Measurements from ENCODE around the gene PITPNC1. TPM values are rescaled to one million over a fixed set of nuclear protein-coding genes. Genes with fewer than 3 reads are reported as not detected.
A peak's percentile ranks its signal among the peaks of the same experiment; 100 is the strongest.

The PITPNC1 gene
- total RNA-seq, 4 donors from 2014 or later: 2.3 to 8.6 (median 4.3) TPM

GRCh38 chr17:67711916-67712315 lies 334.8 kb downstream of the PITPNC1 start:
- no peak for TF ChIP-seq POLR2A (IDR thresholded peaks at IDR 0.05)
- no peak for TF ChIP-seq CTCF (IDR thresholded peaks at IDR 0.05 in 4 of 5, conservative IDR thresholded peaks at IDR 0.05 in 1 of 5)
- in situ Hi-C loops (cut with MboI; ENCODE audit: low sequenced_read_pairs in 4 of 4): loop anchor here in 1 of 4 donors (10.0 kb wide), 1 partner anchor 113 kb away; the partner anchor contains the start of gene BPTF
- Histone ChIP-seq H3K27ac (no peak overlapping the region), H3K9me3 (no peaks in the 10 kb centered on the region), H3K27me3 (no peaks in the 10 kb centered on the region), H3K4me1 (peaks cover under 1% of the 10 kb centered on the region in 2 donors), H3K36me3 (no peaks in the 10 kb centered on the region), H3K4me3 (no peak overlapping the region)
- intact Hi-C loops (cut with DNase I; ENCODE audit: low total_unique reads): loop anchor here (10.0 kb wide), 1 partner anchor 323 kb away; the partner anchor contains the start of gene KPNA2
- no peak for ATAC-seq
- no peak for DNase-seq

- Histone ChIP-seq H3K9me3 (no peaks in the 10 kb centered on the region), H3K4me3 (no peak overlapping the region), H3K4me1 (peaks cover 4 to 5% of the 10 kb centered on the region in 2 donors), H3K27ac (no peak overlapping the region), H3K36me3 (no peaks in the 10 kb centered on the region), H3K27me3 (no peaks in the 10 kb centered on the region)
- TF ChIP-seq CTCF (IDR thresholded peaks at IDR 0.05 in 4 of 5, conservative IDR thresholded peaks at IDR 0.05 in 1 of 5) (no peak), POLR2A (IDR thresholded peaks at IDR 0.05) (no peak)
- no peak for ATAC-seq
- in situ Hi-C loops (cut with MboI; ENCODE audit: low sequenced_read_pairs in 4 of 4) (loop anchor here in 1 of 4 donors (10.0 kb wide), 1 partner anchor 112 kb away; the partner anchor contains the start of gene BPTF), intact Hi-C loops (cut with DNase I; ENCODE audit: low total_unique reads) (loop anchor here (10.0 kb wide), 1 partner anchor 322 kb away; the partner anchor contains the start of gene KPNA2)
- no peak for DNase-seq
These were observed 335.3 kb downstream of the PITPNC1 start for GRCh38 chr17:67712375-67712774.

- H3K27me3 ChIP-seq: no peaks in the 10 kb centered on the region
- no peak for TF ChIP-seq CTCF (IDR thresholded peaks at IDR 0.05 in 4 of 5, conservative IDR thresholded peaks at IDR 0.05 in 1 of 5)
- TF ChIP-seq POLR2A (IDR thresholded peaks at IDR 0.05): no peak
- peaks cover 4 to 5% of the 10 kb centered on the region in 2 donors for H3K4me1 ChIP-seq
- no peak overlapping the region for H3K27ac ChIP-seq
- no peaks in the 10 kb centered on the region for H3K9me3 ChIP-seq
- in situ Hi-C loops (cut with MboI; ENCODE audit: low sequenced_read_pairs in 4 of 4): loop anchor here in 1 of 4 donors (10.0 kb wide), 1 partner anchor 112 kb away; the partner anchor contains the start of gene BPTF
- no peak overlapping the region for H3K4me3 ChIP-seq
- H3K36me3 ChIP-seq: no peaks in the 10 kb centered on the region
- ATAC-seq: no peak
- intact Hi-C loops (cut with DNase I; ENCODE audit: low total_unique reads): loop anchor here (10.0 kb wide), 1 partner anchor 322 kb away; the partner anchor contains the start of gene KPNA2
- no peak for DNase-seq
These were observed 336.1 kb downstream of the PITPNC1 start for GRCh38 chr17:67713169-67713568.

GRCh38 chr17:67716405-67716798 lies 339.3 kb downstream of the PITPNC1 start:
- in situ Hi-C loops (cut with MboI; ENCODE audit: low sequenced_read_pairs in 4 of 4): loop anchor here in 2 of 4 donors (5.0 to 10.0 kb wide), 2 partner anchors 108 to 111 kb away; partner anchors contain the start of gene BPTF (in 2 of the 2)
- Histone ChIP-seq H3K36me3 (peaks cover 0 to 19% of the 10 kb centered on the region in 2 donors), H3K27ac (peak overlapping the region in 1 of 4 donors; percentile 84), H3K4me3 (no peak overlapping the region), H3K4me1 (peaks cover 20 to 23% of the 10 kb centered on the region in 2 donors), H3K9me3 (no peaks in the 10 kb centered on the region), H3K27me3 (no peaks in the 10 kb centered on the region)
- DNase-seq (no peak), ATAC-seq (no peak)
- intact Hi-C loops (cut with DNase I; ENCODE audit: low total_unique reads): loop anchor here (10.0 kb wide), 1 partner anchor 318 kb away; the partner anchor contains the start of gene KPNA2
- TF ChIP-seq POLR2A (IDR thresholded peaks at IDR 0.05): no peak
- TF ChIP-seq CTCF (IDR thresholded peaks at IDR 0.05 in 4 of 5, conservative IDR thresholded peaks at IDR 0.05 in 1 of 5): no peak

Measured in gastrocnemius medialis (tissue), 4 donors.